Mucosa of descending colon (tissue), 3 donors: ENCODE results near the gene DAPK1. TPM values are rescaled to one million over a fixed set of nuclear protein-coding genes. Genes with fewer than 3 reads are reported as not detected.

Source experiments
- ATAC-seq: fragments of 200-7000 bp; cut with Tn5 transposase; one replicate; pipeline ENCODE4 v1.9.1; 2020; ENCODE audit warnings: mild to moderate bottlenecking, moderate library complexity
- DNase-seq, 3 donors: peaks; one replicate each; pipeline ENCODE4 v3.0.0-alpha.2; 2020
- H3K36me3 ChIP-seq: fragments of 200-600 bp; one replicate; pipeline ENCODE4 v1.8.0; 2021; ENCODE audit warnings: low read depth, mild to moderate bottlenecking
- H3K4me1 ChIP-seq: fragments of 200-600 bp; one replicate; pipeline ENCODE4 v1.8.0; 2021; ENCODE audit warnings: low read depth, mild to moderate bottlenecking
- H3K4me3 ChIP-seq: fragments of 200-600 bp; one replicate; pipeline ENCODE4 v1.8.0; 2021; ENCODE audit warnings: mild to moderate bottlenecking
- H3K9me3 ChIP-seq: fragments of 200-600 bp; one replicate; pipeline ENCODE4 v1.8.0; 2021; ENCODE audit warnings: mild to moderate bottlenecking
- intact Hi-C, 2 donors: fragments of 100-400 bp; cut with DNase I in 1 of 2; cut with micrococcal nuclease in 1 of 2; formaldehyde crosslinking; loops; one replicate each; pipeline versions ENCODE4 v1.11.0 to v1.11.1; 2022; cut with DNase I, micrococcal nuclease
- total RNA-seq, 3 donors: library from RNA; stranded (reverse); fragmentation: NEBNext Ultra II Directional in 2 of 3; extraction: Animal tissue kit (Norgen Biotek cat#: 25700) in 2 of 3; gene quantifications; one replicate each; pipeline versions ENCODE4 v1.2.1 to v1.2.4, GENCODE V29; 2021 to 2023
- TF ChIP-seq, protein P1 (sequence below): fragments of 200-600 bp; IDR thresholded peaks from one replicate; pipeline ENCODE4 v1.8.0; 2022; ENCODE audit warnings: antibody characterized with exemption, mild to moderate bottlenecking
- donor health status: DM: no; HTN: no; CAD: no; lungs with moderate emphysema.
- donor health status: DM: no; HTN: no; CAD: no.
- donor health status: DM: no; HTN: yes; CAD: no.

DAPK1 gene
- total RNA-seq, 3 donors from 2014 or later, result 22.2 to 98.7 (median 25.9) TPM

DNA sequence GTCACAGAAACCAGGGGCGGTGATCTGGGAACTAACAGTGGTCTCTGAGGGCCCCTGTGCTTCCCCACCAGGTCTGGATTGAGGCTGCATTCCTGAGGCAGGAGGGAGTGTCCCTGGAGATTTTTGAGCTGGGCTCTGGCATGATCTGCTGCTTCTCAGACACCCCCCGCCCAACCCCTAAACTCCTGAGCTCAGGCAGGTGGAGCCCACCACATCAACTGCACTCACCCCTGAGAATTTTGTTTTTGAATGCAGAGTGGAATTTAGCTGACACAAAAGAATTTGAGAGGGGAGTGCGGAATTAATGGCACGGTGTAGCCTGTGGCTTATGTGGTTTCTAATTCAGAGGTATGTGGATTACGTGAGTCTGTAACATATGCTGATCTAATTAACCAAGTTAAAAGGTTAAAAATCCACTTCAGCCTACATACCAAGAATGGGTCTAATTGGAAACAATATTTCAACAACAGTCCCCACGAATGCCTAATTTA lies 204.3 kb downstream of the DAPK1 start:
- intact Hi-C loops, result no loop called here
- no peaks in the 10 kb centered on the region for H3K36me3 ChIP-seq

DNA sequence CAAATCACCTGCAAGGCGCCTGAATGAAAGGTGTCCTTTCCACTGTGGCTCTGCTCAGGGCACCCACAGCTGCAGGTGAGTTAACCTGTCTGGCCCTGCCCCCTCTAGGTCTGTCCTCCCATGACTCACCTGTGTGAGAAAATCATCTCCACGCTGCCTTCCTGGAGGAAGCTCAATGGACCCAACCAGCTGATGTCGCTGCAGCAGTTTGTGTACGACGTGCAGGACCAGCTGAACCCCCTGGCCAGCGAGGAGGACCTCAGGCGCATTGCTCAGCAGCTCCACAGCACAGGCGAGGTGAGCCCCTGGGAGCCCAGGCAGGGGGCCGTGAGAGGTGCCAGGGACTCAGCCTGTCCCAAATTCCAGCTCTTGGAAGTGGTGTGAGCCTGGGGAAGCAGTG lies 205.3 kb downstream of the DAPK1 start:
- Histone ChIP-seq H3K4me3 (no peak overlapping the region), H3K36me3 (no peaks in the 10 kb centered on the region), H3K4me1 (no peaks in the 10 kb centered on the region), H3K9me3 (no peaks in the 10 kb centered on the region)
- DNase-seq (no peak), ATAC-seq (no peak)
- TF ChIP-seq, protein P1, sequence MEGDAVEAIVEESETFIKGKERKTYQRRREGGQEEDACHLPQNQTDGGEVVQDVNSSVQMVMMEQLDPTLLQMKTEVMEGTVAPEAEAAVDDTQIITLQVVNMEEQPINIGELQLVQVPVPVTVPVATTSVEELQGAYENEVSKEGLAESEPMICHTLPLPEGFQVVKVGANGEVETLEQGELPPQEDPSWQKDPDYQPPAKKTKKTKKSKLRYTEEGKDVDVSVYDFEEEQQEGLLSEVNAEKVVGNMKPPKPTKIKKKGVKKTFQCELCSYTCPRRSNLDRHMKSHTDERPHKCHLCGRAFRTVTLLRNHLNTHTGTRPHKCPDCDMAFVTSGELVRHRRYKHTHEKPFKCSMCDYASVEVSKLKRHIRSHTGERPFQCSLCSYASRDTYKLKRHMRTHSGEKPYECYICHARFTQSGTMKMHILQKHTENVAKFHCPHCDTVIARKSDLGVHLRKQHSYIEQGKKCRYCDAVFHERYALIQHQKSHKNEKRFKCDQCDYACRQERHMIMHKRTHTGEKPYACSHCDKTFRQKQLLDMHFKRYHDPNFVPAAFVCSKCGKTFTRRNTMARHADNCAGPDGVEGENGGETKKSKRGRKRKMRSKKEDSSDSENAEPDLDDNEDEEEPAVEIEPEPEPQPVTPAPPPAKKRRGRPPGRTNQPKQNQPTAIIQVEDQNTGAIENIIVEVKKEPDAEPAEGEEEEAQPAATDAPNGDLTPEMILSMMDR, result no peak
- intact Hi-C loops, result no loop called here

More for the DNA sequence above, 204.3 kb downstream of the DAPK1 start:
- DNase-seq, result no peak
- H3K4me3 ChIP-seq, result no peak overlapping the region
- ATAC-seq, result no peak
- H3K4me1 ChIP-seq, result no peaks in the 10 kb centered on the region
- H3K9me3 ChIP-seq, result no peaks in the 10 kb centered on the region
- TF ChIP-seq, protein P1, result no peak

DNA sequence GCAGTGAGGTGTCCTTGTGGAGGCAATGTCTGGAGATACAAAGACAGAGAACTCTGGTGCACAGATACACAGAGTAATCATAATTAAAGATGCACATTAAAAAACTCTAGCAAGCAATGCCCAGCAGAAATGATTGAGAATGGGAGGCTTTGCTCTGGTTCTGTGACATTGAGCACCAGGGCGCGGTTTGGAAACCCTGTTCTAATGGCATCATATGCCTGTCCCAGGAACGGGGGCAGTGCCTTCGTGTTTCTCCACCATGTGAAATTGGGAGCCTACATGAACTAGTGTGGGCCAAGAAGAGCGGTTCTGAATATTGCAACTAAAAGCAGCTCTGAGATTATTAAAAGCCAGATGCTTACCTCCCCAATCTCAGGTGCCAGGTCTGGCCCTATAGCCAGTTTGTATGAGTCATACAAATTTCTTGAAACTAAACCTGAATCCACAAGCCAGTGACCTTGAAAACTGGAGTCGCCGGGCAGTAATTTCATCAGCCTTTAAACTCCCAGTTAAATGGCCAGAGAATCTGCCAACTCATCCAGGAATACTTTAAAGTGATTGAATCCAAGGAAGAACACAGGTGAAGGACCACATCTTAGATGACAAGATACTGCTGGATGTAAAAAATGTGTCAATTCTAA lies 206.1 kb downstream of the DAPK1 start:
- Histone ChIP-seq H3K4me1 (no peaks in the 10 kb centered on the region), H3K4me3 (no peak overlapping the region), H3K9me3 (no peaks in the 10 kb centered on the region), H3K36me3 (no peaks in the 10 kb centered on the region)
- DNase-seq (no peak), ATAC-seq (no peak)
- TF ChIP-seq, protein P1, result no peak
- intact Hi-C loops, result no loop called here

DNA sequence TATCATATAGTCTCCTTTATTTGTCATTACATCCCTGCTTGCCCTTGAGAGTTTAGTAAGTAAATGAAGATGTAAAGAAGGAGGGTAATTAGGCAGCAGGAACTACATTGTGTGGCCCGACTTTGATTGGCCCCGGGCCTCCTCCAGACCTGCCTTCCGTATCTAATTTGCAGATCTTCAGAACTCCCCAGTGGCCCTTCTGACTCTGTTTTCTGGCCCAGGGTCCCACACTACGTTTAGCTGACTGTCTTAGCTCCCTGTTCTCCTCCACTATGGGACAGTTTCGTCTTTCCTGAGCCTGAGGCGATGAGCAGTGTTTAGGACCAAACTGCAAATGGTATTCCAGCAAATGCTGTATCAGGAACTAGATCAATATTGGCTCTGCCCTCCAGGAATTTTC lies 206.7 kb downstream of the DAPK1 start:
- Histone ChIP-seq H3K36me3 (no peaks in the 10 kb centered on the region), H3K4me1 (no peaks in the 10 kb centered on the region), H3K9me3 (no peaks in the 10 kb centered on the region), H3K4me3 (no peak overlapping the region)
- intact Hi-C loops, result no loop called here
- no peak for DNase-seq
- ATAC-seq, result no peak
- TF ChIP-seq, protein P1, result no peak

DNA sequence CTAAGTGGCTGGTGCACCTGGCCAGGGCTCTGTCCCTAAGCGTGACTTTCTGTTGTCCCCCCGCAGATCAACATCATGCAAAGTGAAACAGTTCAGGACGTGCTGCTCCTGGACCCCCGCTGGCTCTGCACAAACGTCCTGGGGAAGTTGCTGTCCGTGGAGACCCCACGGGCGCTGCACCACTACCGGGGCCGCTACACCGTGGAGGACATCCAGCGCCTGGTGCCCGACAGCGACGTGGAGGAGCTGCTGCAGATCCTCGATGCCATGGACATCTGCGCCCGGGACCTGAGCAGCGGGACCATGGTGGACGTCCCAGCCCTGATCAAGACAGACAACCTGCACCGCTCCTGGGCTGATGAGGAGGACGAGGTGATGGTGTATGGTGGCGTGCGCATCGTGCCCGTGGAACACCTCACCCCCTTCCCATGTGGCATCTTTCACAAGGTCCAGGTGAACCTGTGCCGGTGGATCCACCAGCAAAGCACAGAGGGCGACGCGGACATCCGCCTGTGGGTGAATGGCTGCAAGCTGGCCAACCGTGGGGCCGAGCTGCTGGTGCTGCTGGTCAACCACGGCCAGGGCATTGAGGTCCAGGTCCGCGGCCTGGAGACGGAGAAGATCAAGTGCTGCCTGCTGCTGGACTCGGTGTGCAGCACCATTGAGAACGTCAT lies 208.5 kb downstream of the DAPK1 start:
- no peak for ATAC-seq
- intact Hi-C loops, result no loop called here
- no peaks in the 10 kb centered on the region for H3K36me3 ChIP-seq
- H3K9me3 ChIP-seq, result no peaks in the 10 kb centered on the region
- DNase-seq, result no peak
- no peak overlapping the region for H3K4me3 ChIP-seq
- TF ChIP-seq, protein P1, result no peak
- no peaks in the 10 kb centered on the region for H3K4me1 ChIP-seq
